HG03066 (cell line): ENCODE data around the gene METTL16.

Experiments used
- ATAC-seq: cut with Tn5 transposase; IDR thresholded peaks from one replicate; pipeline ENCODE4 v1.9.1; 2021; ENCODE audit warnings: low read depth; ENCODE audit not compliant: unreplicated experiment

The METTL16 gene

GRCh38 chr17:2385240-2386210 is 126.2 kb downstream of the METTL16 start:
- ATAC-seq: no peak

- ATAC-seq: no peak
These were observed 127.1 kb downstream of the METTL16 start for GRCh38 chr17:2384439-2385127.

GRCh38 chr17:2383628-2384167 is 128.0 kb downstream of the METTL16 start:
- no peak for ATAC-seq

GRCh38 chr17:2380950-2381649 is 130.6 kb downstream of the METTL16 start:
- ATAC-seq: no peak

- no peak for ATAC-seq
These were observed 131.3 kb downstream of the METTL16 start for GRCh38 chr17:2380226-2380922.

- ATAC-seq: no peak
These were observed 132.0 kb downstream of the METTL16 start for GRCh38 chr17:2379489-2380225.

- ATAC-seq: no peak
These were observed 132.8 kb downstream of the METTL16 start for GRCh38 chr17:2378905-2379304.

- no peak for ATAC-seq
These were observed 134.0 kb downstream of the METTL16 start for GRCh38 chr17:2377659-2378058.

GRCh38 chr17:2376107-2376506 is 135.6 kb downstream of the METTL16 start:
- no peak for ATAC-seq

GRCh38 chr17:2375406-2375805 is 136.3 kb downstream of the METTL16 start:
- no peak for ATAC-seq

- ATAC-seq: no peak
These were observed 137.0 kb downstream of the METTL16 start for GRCh38 chr17:2374549-2375285.

- no peak for ATAC-seq
These were observed 138.5 kb downstream of the METTL16 start for GRCh38 chr17:2373179-2373578.

GRCh38 chr17:2372681-2373080 is 139.0 kb downstream of the METTL16 start:
- no peak for ATAC-seq

- ATAC-seq: no peak
These were observed 139.5 kb downstream of the METTL16 start for GRCh38 chr17:2372180-2372579.

GRCh38 chr17:2371183-2372130 is 140.2 kb downstream of the METTL16 start:
- ATAC-seq: no peak

GRCh38 chr17:2370211-2370589 is 141.5 kb downstream of the METTL16 start:
- ATAC-seq: no peak

GRCh38 chr17:2369551-2370210 is 142.0 kb downstream of the METTL16 start:
- no peak for ATAC-seq
